Pancreas (tissue), 10 donors: ENCODE measurements around the gene COX7A2L. TPM values are rescaled to one million over a fixed set of nuclear protein-coding genes. Genes with fewer than 3 reads are reported as not detected.
A peak's percentile ranks its signal among the peaks of the same experiment; 100 is the strongest.
"Not testable (repeated sequence)": the region's sequence is repeated elsewhere in the genome, so short reads cannot be mapped to it uniquely, and the experiment has no call there.

Experiments
- ATAC-seq, 4 donors: fragments of 200-7000 bp; cut with Tn5 transposase; one replicate each; pipeline versions ENCODE4 v1.8.0 to v1.9.1; 2020; ENCODE audit warnings: mild to moderate bottlenecking in 4 of 4, moderate library complexity in 4 of 4
- DNase-seq, 6 donors: peaks; one replicate each; pipeline ENCODE4 v3.0.0-alpha.2; 2020
- FAIRE-seq: peaks from 2 replicates; lab custom pipeline; 2012; peaks lifted over from hg19 to GRCh38; lab: Jason Lieb, UNC
- H3K27ac ChIP-seq, 4 donors: fragments of 200-600 bp; sonication (generic); 1 replicate in 3 of 4; 2 replicates in 1 of 4; pipeline versions ENCODE4 v1.5.0 to v1.8.0; 2020
- H3K27me3 ChIP-seq, 4 donors: fragments of 200-600 bp; one replicate each; pipeline ENCODE4 v1.8.0; 2021
- H3K36me3 ChIP-seq, 3 donors: fragments of 200-600 bp; sonication (generic) in 1 of 3; one replicate each; pipeline versions ENCODE4 v1.5.0 to v1.8.0; 2020 to 2021
- H3K4me1 ChIP-seq, 3 donors: fragments of 200-600 bp; one replicate each; pipeline ENCODE4 v1.8.0; 2021
- H3K4me3 ChIP-seq, 4 donors: fragments of 200-600 bp; sonication (generic) in 2 of 4; one replicate each; pipeline versions ENCODE4 v1.5.0 to v1.8.0; 2020 to 2021
- H3K9me3 ChIP-seq, 4 donors: fragments of 200-600 bp; one replicate each; pipeline ENCODE4 v1.8.0; 2021
- WGBS, 2 donors: extraction: QIAGEN DNeasy Blood & Tissue Kit; methylation state at CpG; one replicate each; pipeline ENCODE4 v1.1.7; 2013; 5-methylcytosine and 5-hydroxymethylcytosine counted together
- intact Hi-C, 3 donors: fragments of 100-400 bp; cut with DNase I; formaldehyde crosslinking; loops; one replicate each; pipeline versions ENCODE4 v1.11.1 to v1.14.2; 2022
- polyA plus RNA-seq, 2 donors: library from polyadenylated mRNA; stranded (reverse); fragments of 200-250 nt; gene quantifications; one replicate each; pipeline ENCODE4 v1.2.3, GENCODE V29; 2013
- total RNA-seq, 6 donors: library from RNA; stranded (reverse); fragmentation: NEBNext Ultra II Directional in 4 of 6; extraction: Animal tissue kit (Norgen Biotek cat#: 25700) in 4 of 6; gene quantifications; one replicate each; pipeline versions ENCODE4 v1.2.1 to v1.2.4, GENCODE V29; 2021 to 2023
- TF ChIP-seq, protein P1 (sequence below), 4 donors: fragments of 200-600 bp; sonication (generic) in 3 of 4; IDR thresholded peaks; one replicate each; pipeline versions ENCODE4 v1.5.0 to v1.8.0; 2021; ENCODE audit warnings: antibody characterized with exemption in 4 of 4
- donor health status: healthy with polysubstance abuse.
- donor health status: DM: no; HTN: no; CAD: no; lungs with moderate emphysema.
- donor health status: DM: no; HTN: no; CAD: no.
- donor health status: control.
- donor health status: control.
- donor health status: Bipolar disorder and iron deficiency.
- donor health status: DM: yes; HTN: yes; CAD: no.
- donor health status: DM: no; HTN: no; CAD: no.
- donor health status: DM: no; HTN: no; CAD: no.
- donor health status: DM: yes; HTN: yes; CAD: no.

Gene COX7A2L
- total and polyA plus RNA-seq, 8 donors: 34.8 to 91.5 (median 49.7) TPM

DNA sequence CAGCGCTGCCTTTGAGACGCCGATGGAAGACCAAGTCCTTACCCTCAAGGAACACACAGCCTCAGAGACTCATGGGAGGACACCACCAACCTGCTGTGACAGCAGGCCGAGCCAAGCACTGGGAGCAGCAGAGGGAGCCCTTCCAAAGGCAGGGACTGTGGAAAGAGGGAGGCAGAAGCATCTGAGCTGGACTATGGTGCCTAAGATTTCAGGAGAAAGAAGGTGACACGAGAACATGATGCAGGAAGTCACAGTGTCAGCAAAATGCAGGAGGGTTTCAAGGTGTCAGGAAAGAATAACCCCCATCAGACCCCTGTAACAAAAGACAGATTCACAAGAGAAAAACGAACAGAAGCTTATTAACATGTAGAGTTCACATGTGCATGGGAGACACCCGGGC lies 24.2 kb upstream of the COX7A2L start:
- FAIRE-seq: no peak
- DNase-seq: no peak
- ATAC-seq: peak in 3 of 4 donors; percentile 25 to 62 (median 60)
- no peaks in the 10 kb centered on the region for H3K4me1 ChIP-seq
- H3K27ac ChIP-seq: no peak overlapping the region
- TF ChIP-seq, protein P1, sequence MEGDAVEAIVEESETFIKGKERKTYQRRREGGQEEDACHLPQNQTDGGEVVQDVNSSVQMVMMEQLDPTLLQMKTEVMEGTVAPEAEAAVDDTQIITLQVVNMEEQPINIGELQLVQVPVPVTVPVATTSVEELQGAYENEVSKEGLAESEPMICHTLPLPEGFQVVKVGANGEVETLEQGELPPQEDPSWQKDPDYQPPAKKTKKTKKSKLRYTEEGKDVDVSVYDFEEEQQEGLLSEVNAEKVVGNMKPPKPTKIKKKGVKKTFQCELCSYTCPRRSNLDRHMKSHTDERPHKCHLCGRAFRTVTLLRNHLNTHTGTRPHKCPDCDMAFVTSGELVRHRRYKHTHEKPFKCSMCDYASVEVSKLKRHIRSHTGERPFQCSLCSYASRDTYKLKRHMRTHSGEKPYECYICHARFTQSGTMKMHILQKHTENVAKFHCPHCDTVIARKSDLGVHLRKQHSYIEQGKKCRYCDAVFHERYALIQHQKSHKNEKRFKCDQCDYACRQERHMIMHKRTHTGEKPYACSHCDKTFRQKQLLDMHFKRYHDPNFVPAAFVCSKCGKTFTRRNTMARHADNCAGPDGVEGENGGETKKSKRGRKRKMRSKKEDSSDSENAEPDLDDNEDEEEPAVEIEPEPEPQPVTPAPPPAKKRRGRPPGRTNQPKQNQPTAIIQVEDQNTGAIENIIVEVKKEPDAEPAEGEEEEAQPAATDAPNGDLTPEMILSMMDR (IDR thresholded peaks at IDR 0.05): no peak
- intact Hi-C loops: no loop called here
- WGBS, 2 donors: 64 to 67% methylated on average over 7 of the region's 7 CpGs
- no peaks in the 10 kb centered on the region for H3K27me3 ChIP-seq
- H3K4me3 ChIP-seq: no peak overlapping the region
- no peaks in the 10 kb centered on the region for H3K9me3 ChIP-seq
- no peaks in the 10 kb centered on the region for H3K36me3 ChIP-seq

- no peaks in the 10 kb centered on the region for H3K9me3 ChIP-seq
- DNase-seq: no peak
- H3K27me3 ChIP-seq: no peaks in the 10 kb centered on the region
- 76 to 89% methylated on average over 11 of the region's 11 CpGs for WGBS, 2 donors
- intact Hi-C loops: no loop called here
- no peak overlapping the region for H3K27ac ChIP-seq
- no peaks in the 10 kb centered on the region for H3K36me3 ChIP-seq
- no peak for FAIRE-seq
- ATAC-seq: peak in 1 of 4 donors; percentile 24
- H3K4me1 ChIP-seq: no peaks in the 10 kb centered on the region
- TF ChIP-seq, protein P1 (IDR thresholded peaks at IDR 0.05): no peak
- H3K4me3 ChIP-seq: no peak overlapping the region
These were observed 23.0 kb upstream of the COX7A2L start for GRCh38 chr2:42383855-42384530.

- Histone ChIP-seq H3K9me3 (no peaks in the 10 kb centered on the region), H3K4me3 (no peak overlapping the region), H3K36me3 (no peaks in the 10 kb centered on the region), H3K4me1 (no peaks in the 10 kb centered on the region), H3K27me3 (no peaks in the 10 kb centered on the region), H3K27ac (no peak overlapping the region)
- DNase-seq: no peak
- TF ChIP-seq, protein P1 (IDR thresholded peaks at IDR 0.05): no peak
- intact Hi-C loops: no loop called here
- 76 to 77% methylated on average over 4 of the region's 4 CpGs for WGBS, 2 donors
- FAIRE-seq: no peak
- no peak for ATAC-seq
These were observed 21.1 kb upstream of the COX7A2L start for GRCh38 chr2:42382144-42382543.

GRCh38 chr2:42380026-42380425 lies 19.0 kb upstream of the COX7A2L start:
- intact Hi-C loops, H3K4me1 ChIP-seq, FAIRE-seq, DNase-seq, H3K9me3 ChIP-seq, H3K27ac ChIP-seq, H3K4me3 ChIP-seq, H3K36me3 ChIP-seq, ATAC-seq, H3K27me3 ChIP-seq: not testable (repeated sequence)
- 89 to 92% methylated on average over 7 of the region's 7 CpGs for WGBS, 2 donors

- DNase-seq (no peak), FAIRE-seq (no peak)
- WGBS, 2 donors: 91 to 95% methylated on average over 8 to 9 of the region's 9 CpGs
These were observed 17.4 kb upstream of the COX7A2L start for GRCh38 chr2:42378415-42378814.

More at GRCh38 chr2:42378415-42378814, 17.4 kb upstream of the COX7A2L start:
- Histone ChIP-seq H3K27ac (no peak overlapping the region), H3K4me3 (no peak overlapping the region), H3K4me1 (no peaks in the 10 kb centered on the region), H3K9me3 (no peaks in the 10 kb centered on the region), H3K27me3 (no peaks in the 10 kb centered on the region), H3K36me3 (no peaks in the 10 kb centered on the region)
- intact Hi-C loops: no loop called here
- ATAC-seq: no peak
- TF ChIP-seq, protein P1 (IDR thresholded peaks at IDR 0.05): no peak
